Mammary epithelial cell (primary cell): ENCODE data around the gene RELCH.

ENCODE experiments used
- CTCF ChIP-seq, 2 donors: IDR thresholded peaks in 1 of 2; conservative IDR thresholded peaks in 1 of 2; 2 replicates each; pipeline ENCODE4 v1.5.1; 2011 to 2012; ENCODE audit warnings: inconsistent platforms in 2 of 2, low read length in 2 of 2, mild to moderate bottlenecking in 2 of 2, control low read depth in 1 of 2, low read depth in 1 of 2; ENCODE audit not compliant: insufficient read depth in 1 of 2; ENCODE audit errors: extremely low read depth in 1 of 2
- EZH2 ChIP-seq: IDR thresholded peaks from 2 replicates; pipeline ENCODE4 v1.6.1; 2012; ENCODE audit warnings: low read length, inconsistent platforms, borderline replicate concordance

- TF ChIP-seq CTCF (conservative IDR thresholded peaks at IDR 0.05 in 1 of 2, IDR thresholded peaks at IDR 0.05 in 1 of 2; ENCODE audit: extremely low read depth in 1 of 2, insufficient read depth in 1 of 2, low read depth in 1 of 2, low read length in 2 of 2) (no peak), EZH2 (no peak)
Measured at GRCh38 chr18:62282188-62282629, 95.2 kb downstream of the RELCH start.
